Tibial nerve (tissue), 4 donors: Measurements from ENCODE around the gene NME7. TPM values are rescaled to one million over a fixed set of nuclear protein-coding genes. Genes with fewer than 3 reads are reported as not detected.

Experiments used
- DNase-seq, 2 donors: peaks; one replicate each; pipeline ENCODE4 v3.0.0-alpha.2; 2019; ENCODE audit warnings: low spot score in 2 of 2
- H3K27ac ChIP-seq, 4 donors: fragments of 200-600 bp; sonication (generic) in 3 of 4; one replicate each; pipeline ENCODE4 v1.5.1; 2017 to 2019; ENCODE audit warnings: mild to moderate bottlenecking in 1 of 4
- H3K27me3 ChIP-seq, 2 donors: fragments of 200-600 bp; sonication (generic) in 1 of 2; one replicate each; pipeline versions ENCODE4 v1.5.1 to v1.6.0; 2017 to 2019
- H3K36me3 ChIP-seq, 3 donors: fragments of 200-600 bp; sonication (generic); one replicate each; pipeline ENCODE4 v1.5.1; 2018 to 2019
- H3K4me1 ChIP-seq, 4 donors: fragments of 200-600 bp; sonication (generic) in 3 of 4; one replicate each; pipeline ENCODE4 v1.5.1; 2017 to 2019
- H3K4me3 ChIP-seq, 4 donors: fragments of 200-600 bp; sonication (generic) in 3 of 4; one replicate each; pipeline ENCODE4 v1.5.1; 2017 to 2019; ENCODE audit warnings: mild to moderate bottlenecking in 1 of 4, moderate library complexity in 1 of 4
- H3K9me3 ChIP-seq, 4 donors: fragments of 200-600 bp; sonication (generic) in 3 of 4; one replicate each; pipeline ENCODE4 v1.5.1; 2017 to 2019
- EP300 ChIP-seq, 2 donors: sonication (generic); formaldehyde crosslinking; IDR thresholded peaks; one replicate each; pipeline ENCODE4 v1.6.1; 2017; ENCODE audit warnings: antibody characterized with exemption in 2 of 2, mild to moderate bottlenecking in 1 of 2
- POLR2A ChIP-seq, 2 donors: fragments of 450-650 bp; IDR thresholded peaks; one replicate each; pipeline ENCODE4 v1.6.1; 2017; ENCODE audit warnings: antibody characterized with exemption in 2 of 2, mild to moderate bottlenecking in 2 of 2, moderate library complexity in 2 of 2
- WGBS, 2 donors: methylation state at CpG; one replicate each; pipeline ENCODE4 v1.1.5; 2018; 5-methylcytosine and 5-hydroxymethylcytosine counted together
- total RNA-seq, 4 donors: library from RNA; depleted of rRNA; stranded (reverse); fragments of >200 nt; gene quantifications; one replicate each; pipeline ENCODE4 v1.1.0, GENCODE V29; 2016
- TF ChIP-seq, protein P1 (sequence below), 5 experiments: fragments of 200-600 bp in 3 of 5; fragments of 450-650 bp in 2 of 5; sonication (generic) in 3 of 5; IDR thresholded peaks; one replicate each; pipeline ENCODE4 v1.5.1; 2016 to 2019; ENCODE audit warnings: antibody characterized with exemption in 5 of 5, mild to moderate bottlenecking in 3 of 5, moderate library complexity in 2 of 5

The NME7 gene
- total RNA-seq, 4 donors from 2014 or later = 8.2 to 26.2 (median 17.5) TPM

- no peak for DNase-seq
- Histone ChIP-seq H3K36me3 (peaks cover 0 to 11% (median 0%) of the 10 kb centered on the region in 3 donors), H3K27me3 (no peaks in the 10 kb centered on the region), H3K4me1 (peaks cover 0 to 13% (median 0%) of the 10 kb centered on the region in 4 donors), H3K4me3 (no peak overlapping the region), H3K9me3 (no peaks in the 10 kb centered on the region), H3K27ac (no peak overlapping the region)
- 91 to 94% methylated on average over 3 of the region's 3 CpGs for WGBS, 2 donors
- TF ChIP-seq, protein P1, sequence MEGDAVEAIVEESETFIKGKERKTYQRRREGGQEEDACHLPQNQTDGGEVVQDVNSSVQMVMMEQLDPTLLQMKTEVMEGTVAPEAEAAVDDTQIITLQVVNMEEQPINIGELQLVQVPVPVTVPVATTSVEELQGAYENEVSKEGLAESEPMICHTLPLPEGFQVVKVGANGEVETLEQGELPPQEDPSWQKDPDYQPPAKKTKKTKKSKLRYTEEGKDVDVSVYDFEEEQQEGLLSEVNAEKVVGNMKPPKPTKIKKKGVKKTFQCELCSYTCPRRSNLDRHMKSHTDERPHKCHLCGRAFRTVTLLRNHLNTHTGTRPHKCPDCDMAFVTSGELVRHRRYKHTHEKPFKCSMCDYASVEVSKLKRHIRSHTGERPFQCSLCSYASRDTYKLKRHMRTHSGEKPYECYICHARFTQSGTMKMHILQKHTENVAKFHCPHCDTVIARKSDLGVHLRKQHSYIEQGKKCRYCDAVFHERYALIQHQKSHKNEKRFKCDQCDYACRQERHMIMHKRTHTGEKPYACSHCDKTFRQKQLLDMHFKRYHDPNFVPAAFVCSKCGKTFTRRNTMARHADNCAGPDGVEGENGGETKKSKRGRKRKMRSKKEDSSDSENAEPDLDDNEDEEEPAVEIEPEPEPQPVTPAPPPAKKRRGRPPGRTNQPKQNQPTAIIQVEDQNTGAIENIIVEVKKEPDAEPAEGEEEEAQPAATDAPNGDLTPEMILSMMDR (IDR thresholded peaks at IDR 0.05) = no peak
- TF ChIP-seq EP300 (IDR thresholded peaks at IDR 0.05) (no peak), POLR2A (IDR thresholded peaks at IDR 0.05) (no peak)
These were observed 45.5 kb downstream of the NME7 start for GRCh38 chr1:169322138-169322537.

DNA sequence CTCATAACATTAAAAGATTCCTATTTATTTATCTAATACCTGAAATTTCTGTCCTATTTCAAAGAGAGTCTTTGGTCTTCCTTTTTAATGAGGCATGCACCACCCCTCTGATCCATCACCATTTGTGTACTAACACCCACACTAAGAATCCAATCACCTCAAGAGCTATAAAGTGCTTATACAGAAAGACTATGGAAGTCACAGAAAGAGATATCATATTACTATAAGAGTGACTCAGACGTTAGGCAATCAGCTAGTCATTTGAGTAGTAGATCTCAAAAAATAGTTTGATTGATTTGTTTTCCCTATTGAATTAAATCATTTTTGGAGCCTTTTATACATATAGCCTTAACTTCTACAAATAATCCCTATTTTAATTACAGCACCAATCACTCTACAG lies 46.1 kb downstream of the NME7 start:
- H3K4me3 ChIP-seq = no peak overlapping the region
- H3K27me3 ChIP-seq = no peaks in the 10 kb centered on the region
- H3K9me3 ChIP-seq = no peaks in the 10 kb centered on the region
- no peak overlapping the region for H3K27ac ChIP-seq
- peaks cover 0 to 12% (median 0%) of the 10 kb centered on the region in 3 donors for H3K36me3 ChIP-seq
- TF ChIP-seq, protein P1 (IDR thresholded peaks at IDR 0.05) = no peak
- TF ChIP-seq EP300 (IDR thresholded peaks at IDR 0.05) = no peak
- no peak for TF ChIP-seq POLR2A (IDR thresholded peaks at IDR 0.05)
- DNase-seq = no peak
- WGBS, 2 donors = 67 to 77% methylated on average over 1 of the region's 1 CpG
- peaks cover 0 to 11% (median 0%) of the 10 kb centered on the region in 4 donors for H3K4me1 ChIP-seq

DNA sequence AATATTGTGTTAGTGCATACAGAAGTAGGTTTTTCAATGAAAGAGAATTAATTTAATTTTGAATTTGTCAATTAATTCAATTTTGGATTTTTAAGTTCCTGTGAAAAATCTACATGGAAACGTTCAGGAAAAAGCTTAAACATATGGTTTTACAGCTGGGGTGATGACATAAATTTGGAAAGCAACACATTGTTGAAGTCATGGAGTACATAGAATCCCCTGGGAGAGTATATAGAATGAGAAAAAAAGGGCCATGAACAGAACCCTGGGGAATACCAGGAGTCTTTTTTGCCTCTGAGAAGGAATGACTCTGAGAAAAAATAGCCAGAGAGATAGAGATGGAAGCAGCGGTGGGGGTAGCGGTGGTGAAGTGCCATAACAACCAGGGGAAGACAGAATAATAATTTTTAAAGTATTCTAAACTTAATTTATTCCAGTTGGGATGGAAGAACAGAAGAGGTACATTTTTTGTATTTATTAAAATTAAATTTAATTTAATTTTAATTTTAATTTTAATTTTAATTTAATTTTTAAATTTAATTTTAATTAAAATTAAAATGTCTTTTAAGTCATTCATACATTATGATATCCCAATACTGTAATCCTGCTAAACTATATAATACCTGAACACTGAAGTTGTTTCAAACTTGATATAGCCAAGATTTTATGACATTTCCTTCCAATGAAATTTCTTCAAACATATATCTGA lies 48.9 kb downstream of the NME7 start:
- no peaks in the 10 kb centered on the region for H3K9me3 ChIP-seq
- DNase-seq = no peak
- no peaks in the 10 kb centered on the region for H3K27me3 ChIP-seq
- WGBS, 2 donors = 84 to 94% methylated on average over 3 of the region's 3 CpGs
- H3K4me3 ChIP-seq = no peak overlapping the region
- no peak for TF ChIP-seq POLR2A (IDR thresholded peaks at IDR 0.05)
- no peaks in the 10 kb centered on the region for H3K4me1 ChIP-seq
- peaks cover 0 to 18% (median 0%) of the 10 kb centered on the region in 3 donors for H3K36me3 ChIP-seq
- no peak overlapping the region for H3K27ac ChIP-seq

- TF ChIP-seq POLR2A (IDR thresholded peaks at IDR 0.05) = no peak
- no peak for TF ChIP-seq EP300 (IDR thresholded peaks at IDR 0.05)
- TF ChIP-seq, protein P1 (IDR thresholded peaks at IDR 0.05) = no peak
- H3K4me1 ChIP-seq = no peaks in the 10 kb centered on the region
- no peak overlapping the region for H3K4me3 ChIP-seq
- H3K27me3 ChIP-seq = no peaks in the 10 kb centered on the region
- no peaks in the 10 kb centered on the region for H3K9me3 ChIP-seq
- no peak for DNase-seq
- H3K27ac ChIP-seq = no peak overlapping the region
- peaks cover 0 to 13% (median 0%) of the 10 kb centered on the region in 3 donors for H3K36me3 ChIP-seq
These were observed 51.0 kb downstream of the NME7 start for GRCh38 chr1:169316556-169316955.

- 69 to 74% methylated on average over 5 of the region's 5 CpGs for WGBS, 2 donors
- Histone ChIP-seq H3K4me1 (no peaks in the 10 kb centered on the region), H3K27me3 (no peaks in the 10 kb centered on the region), H3K9me3 (no peaks in the 10 kb centered on the region), H3K36me3 (peaks cover 0 to 28% (median 0%) of the 10 kb centered on the region in 3 donors), H3K27ac (no peak overlapping the region), H3K4me3 (no peak overlapping the region)
- DNase-seq = no peak
- TF ChIP-seq EP300 (IDR thresholded peaks at IDR 0.05) (no peak), POLR2A (IDR thresholded peaks at IDR 0.05) (no peak)
- TF ChIP-seq, protein P1 (IDR thresholded peaks at IDR 0.05) = no peak
These were observed 55.3 kb downstream of the NME7 start for GRCh38 chr1:169312084-169312954.
